Measurements from ENCODE around the gene PDZD2.

PDZD2 gene

GRCh38 chr5:31909073-31909472 is 270.1 kb downstream of the PDZD2 start:
- Histone ChIP-seq H3K27ac (ENCODE audit: low read length) (no peak overlapping the region), H4K20me1 (ENCODE audit: insufficient read depth, low read length) (no peaks in the 10 kb centered on the region), H3K9me2 (replicated peaks; ENCODE audit: insufficient read depth, low read length) (no peaks in the 10 kb centered on the region), H2AFZ (ENCODE audit: low read length) (no peak overlapping the region), H3K36me3 (replicated peaks; ENCODE audit: insufficient read depth, low read length) (no peaks in the 10 kb centered on the region), H3K4me3 (ENCODE audit: low read length) (no peak overlapping the region), H3K27me3 (replicated peaks; ENCODE audit: insufficient read depth, low read length) (no peaks in the 10 kb centered on the region), H3K9me3 (replicated peaks; ENCODE audit: insufficient read depth, low read length) (no peaks in the 10 kb centered on the region), H3K79me2 (ENCODE audit: low read length) (no peaks in the 10 kb centered on the region), H3F3A (ENCODE audit: insufficient read depth, low read length) (no peaks in the 10 kb centered on the region), H3K4me2 (ENCODE audit: low read depth, low read length) (no peak overlapping the region), H3K4me1 (ENCODE audit: low read length) (no peaks in the 10 kb centered on the region), H3K9ac (ENCODE audit: low read length) (no peak overlapping the region)
- no peak for DNase-seq
- TF ChIP-seq EZH2phosphoT487 (IDR thresholded peaks at IDR 0.05; ENCODE audit: low read length): no peak
- TF ChIP-seq EZH2 (optimal IDR thresholded peaks at IDR 0.05; ENCODE audit: low read depth, low read length): no peak
- TF ChIP-seq CTCF (IDR thresholded peaks at IDR 0.05; ENCODE audit: low read length): no peak

GRCh38 chr5:31911291-31912265 is 272.6 kb downstream of the PDZD2 start:
- no peak for TF ChIP-seq CTCF (IDR thresholded peaks at IDR 0.05; ENCODE audit: low read length)
- no peak for TF ChIP-seq EZH2phosphoT487 (IDR thresholded peaks at IDR 0.05; ENCODE audit: low read length)
- TF ChIP-seq EZH2 (optimal IDR thresholded peaks at IDR 0.05; ENCODE audit: low read depth, low read length): no peak
- H3K9me2 ChIP-seq (replicated peaks; ENCODE audit: insufficient read depth, low read length): no peaks in the 10 kb centered on the region
- H3K79me2 ChIP-seq (ENCODE audit: low read length): no peaks in the 10 kb centered on the region
- DNase-seq: no peak
- no peak overlapping the region for H2AFZ ChIP-seq (ENCODE audit: low read length)
- H3K4me1 ChIP-seq (ENCODE audit: low read length): no peaks in the 10 kb centered on the region
- no peak overlapping the region for H3K9ac ChIP-seq (ENCODE audit: low read length)
- H3K4me2 ChIP-seq (ENCODE audit: low read depth, low read length): no peak overlapping the region
- H3K4me3 ChIP-seq (ENCODE audit: low read length): no peak overlapping the region
- H3K27me3 ChIP-seq (replicated peaks; ENCODE audit: insufficient read depth, low read length): no peaks in the 10 kb centered on the region
- H3K27ac ChIP-seq (ENCODE audit: low read length): no peak overlapping the region
- no peaks in the 10 kb centered on the region for H3K9me3 ChIP-seq (replicated peaks; ENCODE audit: insufficient read depth, low read length)
- no peaks in the 10 kb centered on the region for H4K20me1 ChIP-seq (ENCODE audit: insufficient read depth, low read length)
- H3F3A ChIP-seq (ENCODE audit: insufficient read depth, low read length): no peaks in the 10 kb centered on the region
- no peaks in the 10 kb centered on the region for H3K36me3 ChIP-seq (replicated peaks; ENCODE audit: insufficient read depth, low read length)

GRCh38 chr5:31913808-31914207 is 274.9 kb downstream of the PDZD2 start:
- Histone ChIP-seq H3K9me2 (replicated peaks; ENCODE audit: insufficient read depth, low read length) (no peaks in the 10 kb centered on the region), H2AFZ (ENCODE audit: low read length) (no peak overlapping the region), H3K27me3 (replicated peaks; ENCODE audit: insufficient read depth, low read length) (no peaks in the 10 kb centered on the region), H3K4me3 (ENCODE audit: low read length) (no peak overlapping the region), H3K9me3 (replicated peaks; ENCODE audit: insufficient read depth, low read length) (no peaks in the 10 kb centered on the region), H3K4me1 (ENCODE audit: low read length) (no peaks in the 10 kb centered on the region), H3F3A (ENCODE audit: insufficient read depth, low read length) (no peaks in the 10 kb centered on the region), H3K27ac (ENCODE audit: low read length) (no peak overlapping the region), H3K9ac (ENCODE audit: low read length) (no peak overlapping the region), H3K79me2 (ENCODE audit: low read length) (no peaks in the 10 kb centered on the region), H3K4me2 (ENCODE audit: low read depth, low read length) (no peak overlapping the region), H3K36me3 (replicated peaks; ENCODE audit: insufficient read depth, low read length) (no peaks in the 10 kb centered on the region), H4K20me1 (ENCODE audit: insufficient read depth, low read length) (no peaks in the 10 kb centered on the region)
- TF ChIP-seq CTCF (IDR thresholded peaks at IDR 0.05; ENCODE audit: low read length): no peak
- no peak for TF ChIP-seq EZH2 (optimal IDR thresholded peaks at IDR 0.05; ENCODE audit: low read depth, low read length)
- no peak for TF ChIP-seq EZH2phosphoT487 (IDR thresholded peaks at IDR 0.05; ENCODE audit: low read length)
- DNase-seq: no peak

Measured in MM.1S (cell line).